Measurements from ENCODE around the gene PHF2. TPM values are rescaled to one million over a fixed set of nuclear protein-coding genes. Genes with fewer than 3 reads are reported as not detected.
A peak's percentile ranks its signal among the peaks of the same experiment; 100 is the strongest.
"Not testable (repeated sequence)": the region's sequence is repeated elsewhere in the genome, so short reads cannot be mapped to it uniquely, and the experiment has no call there.

The PHF2 gene
- total RNA-seq, 1 experiment from 2014 or later = 16.7 TPM

- no peak for DNase-seq (ENCODE audit: low read depth)
Measured at GRCh38 chr9:93664549-93665120, 88.3 kb downstream of the PHF2 start.

- DNase-seq (ENCODE audit: low read depth) = no peak
Measured at GRCh38 chr9:93665128-93665636, 88.8 kb downstream of the PHF2 start.

- DNase-seq (ENCODE audit: low read depth) = no peak
Measured at GRCh38 chr9:93665637-93666438, 89.5 kb downstream of the PHF2 start.

- not testable (repeated sequence) for DNase-seq (ENCODE audit: low read depth)
Measured at GRCh38 chr9:93666439-93666784, 90.0 kb downstream of the PHF2 start.

- DNase-seq (ENCODE audit: low read depth) = no peak
Measured at GRCh38 chr9:93667006-93667405, 90.6 kb downstream of the PHF2 start.

- DNase-seq (ENCODE audit: low read depth) = no peak
Measured at GRCh38 chr9:93667627-93668026, 91.2 kb downstream of the PHF2 start.

- no peak for DNase-seq (ENCODE audit: low read depth)
Measured at GRCh38 chr9:93668261-93668871, 92.0 kb downstream of the PHF2 start.

- DNase-seq (ENCODE audit: low read depth) = no peak
Measured at GRCh38 chr9:93669116-93669957, 93.0 kb downstream of the PHF2 start.

- DNase-seq (ENCODE audit: low read depth) = no peak
Measured at GRCh38 chr9:93669958-93670207, 93.5 kb downstream of the PHF2 start.

- peak; percentile 36 for DNase-seq (ENCODE audit: low read depth)
Measured at GRCh38 chr9:93670208-93671019, 94.0 kb downstream of the PHF2 start.

GRCh38 chr9:93671020-93671338, 94.6 kb downstream of the PHF2 start:
- no peak for DNase-seq (ENCODE audit: low read depth)

- not testable (repeated sequence) for DNase-seq (ENCODE audit: low read depth)
Measured at GRCh38 chr9:93672330-93673020, 96.1 kb downstream of the PHF2 start.

- DNase-seq (ENCODE audit: low read depth) = peak; percentile 26
Measured at GRCh38 chr9:93673021-93673838, 96.8 kb downstream of the PHF2 start.

GRCh38 chr9:93673839-93674334, 97.5 kb downstream of the PHF2 start:
- DNase-seq (ENCODE audit: low read depth) = no peak

GRCh38 chr9:93674580-93675335, 98.4 kb downstream of the PHF2 start:
- no peak for DNase-seq (ENCODE audit: low read depth)

GRCh38 chr9:93675336-93676150, 99.2 kb downstream of the PHF2 start:
- DNase-seq (ENCODE audit: low read depth) = no peak

GRCh38 chr9:93676310-93677047, 100.1 kb downstream of the PHF2 start:
- DNase-seq (ENCODE audit: low read depth) = no peak
